ENCODE measurements around the gene TAOK3. TPM values are rescaled to one million over a fixed set of nuclear protein-coding genes. Genes with fewer than 3 reads are reported as not detected.
"Not testable (repeated sequence)": the region's sequence is repeated elsewhere in the genome, so short reads cannot be mapped to it uniquely, and the experiment has no call there.

TAOK3 gene
- total RNA-seq, 2 donors from 2014 or later = 58.4 to 58.5 TPM

DNA sequence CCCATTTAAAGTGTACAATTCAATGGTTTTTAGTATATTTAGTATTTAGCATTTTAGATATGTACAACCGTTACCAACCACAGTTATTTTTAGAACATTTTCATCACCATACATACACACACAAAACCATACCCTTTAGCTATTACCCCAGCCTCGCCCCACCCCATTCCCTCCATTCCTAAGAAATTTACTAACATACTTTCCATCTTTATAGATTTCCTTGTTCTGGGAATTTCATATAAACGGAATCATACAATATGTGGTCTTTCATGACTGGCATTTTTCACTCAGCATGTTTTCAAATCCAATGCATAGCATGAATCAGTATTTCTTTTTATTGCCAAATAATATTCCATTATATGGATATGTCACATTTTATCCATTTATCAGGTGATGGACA lies 101.5 kb downstream of the TAOK3 start:
- intact Hi-C loops (cut with DNase I, micrococcal nuclease) = no loop called here
- ATAC-seq = no peak

DNA sequence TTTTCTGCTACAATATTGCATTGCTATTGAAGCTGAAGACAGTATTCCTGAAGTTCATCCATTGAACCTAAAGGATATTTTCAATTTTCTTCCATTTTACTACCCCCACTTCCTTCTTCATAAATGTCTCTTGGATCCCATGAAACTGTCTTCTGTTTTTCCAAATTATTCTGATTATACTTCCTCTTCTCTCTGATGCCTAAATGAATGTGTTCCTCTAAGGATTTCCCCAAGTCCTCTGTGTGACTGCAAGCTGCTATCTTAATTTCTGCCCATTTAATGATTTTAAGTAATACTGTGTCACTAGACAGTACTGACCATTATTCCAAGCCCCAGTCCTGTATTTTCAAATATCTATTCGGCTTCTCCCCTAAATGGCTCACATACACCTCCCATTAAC lies 102.9 kb downstream of the TAOK3 start:
- intact Hi-C loops (cut with DNase I, micrococcal nuclease) = no loop called here
- no peak for DNase-seq
- no peak for ATAC-seq

More for the DNA sequence above, 101.5 kb downstream of the TAOK3 start:
- no peak for DNase-seq

DNA sequence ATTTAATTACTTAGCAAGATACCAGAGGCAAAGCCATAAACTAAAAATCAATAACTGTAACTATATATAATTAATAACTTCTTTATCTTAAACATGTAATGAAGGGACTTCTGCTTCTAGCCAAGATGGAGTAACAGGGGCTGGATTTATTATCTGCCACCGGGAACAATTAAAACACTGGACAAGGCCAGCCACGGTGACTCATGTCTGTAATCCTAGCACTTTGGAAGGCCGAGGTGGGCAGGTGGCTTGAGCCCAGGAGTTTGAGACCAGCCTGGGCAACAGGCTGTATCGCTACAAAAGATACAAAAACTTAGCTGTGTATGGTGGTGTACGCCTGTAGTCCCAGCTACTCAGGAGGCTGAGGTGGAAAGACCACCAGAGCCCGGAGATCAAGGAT lies 113.6 kb downstream of the TAOK3 start:
- no peak for DNase-seq
- no peak for ATAC-seq
- intact Hi-C loops (cut with DNase I, micrococcal nuclease) = no loop called here

DNA sequence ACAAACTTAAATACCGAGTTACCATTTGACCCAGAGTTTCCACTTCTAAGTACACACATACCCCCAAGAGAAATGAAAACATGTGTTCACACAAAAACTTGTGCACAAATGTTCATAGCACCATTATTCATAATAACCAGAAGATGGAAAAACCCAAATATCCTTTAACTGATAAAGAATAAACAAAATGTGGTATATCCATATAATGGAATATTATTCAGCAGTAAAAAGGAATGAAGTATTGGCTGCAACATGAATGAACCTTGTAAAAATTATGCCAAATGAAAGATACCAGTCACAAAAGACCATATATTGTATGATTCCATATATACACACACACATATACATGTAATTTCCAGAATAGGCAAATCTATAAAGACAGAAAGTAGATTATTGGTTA lies 116.4 kb downstream of the TAOK3 start:
- ATAC-seq = no peak
- intact Hi-C loops (cut with DNase I, micrococcal nuclease) = no loop called here
- no peak for DNase-seq

DNA sequence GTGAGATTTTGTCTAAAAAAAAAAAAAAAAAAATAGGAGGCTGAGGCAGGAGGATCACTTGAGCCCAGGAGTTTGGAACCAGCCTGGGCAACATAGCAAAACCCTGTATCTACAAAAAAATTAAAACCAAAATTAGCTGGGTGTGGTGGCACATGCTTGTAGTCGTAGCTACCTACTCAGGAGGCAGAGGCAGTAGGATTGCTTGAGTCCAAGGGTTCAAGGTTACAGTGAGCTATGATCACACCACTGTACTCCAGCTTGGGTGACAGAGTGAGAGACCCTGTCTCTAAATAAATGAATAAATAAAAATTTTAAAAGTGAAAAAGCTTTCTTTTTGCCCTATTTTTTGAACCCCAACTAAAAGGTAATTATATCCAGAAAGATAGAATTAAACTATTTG lies 123.2 kb downstream of the TAOK3 start:
- peak; percentile 58 for ATAC-seq
- DNase-seq = no peak
- intact Hi-C loops (cut with DNase I, micrococcal nuclease) = no loop called here

DNA sequence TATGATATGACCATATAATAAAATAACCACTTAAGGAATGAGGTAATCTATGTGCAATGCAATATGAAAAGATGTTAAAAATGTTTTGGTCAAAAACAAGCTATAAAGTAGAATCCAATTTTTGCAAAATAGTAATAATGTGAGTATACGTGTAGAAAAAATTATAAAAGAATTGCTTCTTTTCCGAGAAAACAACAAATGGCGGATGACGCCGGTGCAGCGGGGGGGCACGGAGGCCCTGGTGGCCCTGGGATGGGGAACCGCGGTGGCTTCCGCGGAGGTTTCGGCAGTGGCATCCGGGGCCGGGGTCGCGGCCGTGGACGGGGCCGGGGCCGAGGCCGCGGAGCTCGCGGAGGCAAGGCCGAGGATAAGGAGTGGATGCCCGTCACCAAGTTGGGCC lies 126.8 kb downstream of the TAOK3 start:
- DNase-seq; intact Hi-C loops (cut with DNase I, micrococcal nuclease); ATAC-seq: not testable (repeated sequence)

DNA sequence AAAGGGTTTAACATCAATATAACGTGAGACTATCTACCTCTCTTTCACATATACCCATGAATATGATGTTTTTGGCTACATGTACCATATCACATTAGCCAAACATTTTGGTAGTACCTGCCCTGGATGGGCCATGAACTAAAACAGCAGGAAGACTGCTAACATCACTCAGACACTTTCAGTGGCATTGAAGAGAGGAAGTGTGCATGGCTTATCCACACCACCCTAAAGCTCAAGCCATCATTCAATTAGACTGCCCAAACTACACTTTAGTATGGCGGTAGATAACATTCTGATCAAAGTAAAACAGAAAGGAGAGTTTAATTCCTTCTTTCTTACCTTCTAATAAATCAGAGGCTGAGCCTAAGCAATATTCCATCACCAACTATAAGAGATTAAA lies 133.8 kb downstream of the TAOK3 start:
- no peak for ATAC-seq
- DNase-seq = no peak
- intact Hi-C loops (cut with DNase I, micrococcal nuclease) = no loop called here

DNA sequence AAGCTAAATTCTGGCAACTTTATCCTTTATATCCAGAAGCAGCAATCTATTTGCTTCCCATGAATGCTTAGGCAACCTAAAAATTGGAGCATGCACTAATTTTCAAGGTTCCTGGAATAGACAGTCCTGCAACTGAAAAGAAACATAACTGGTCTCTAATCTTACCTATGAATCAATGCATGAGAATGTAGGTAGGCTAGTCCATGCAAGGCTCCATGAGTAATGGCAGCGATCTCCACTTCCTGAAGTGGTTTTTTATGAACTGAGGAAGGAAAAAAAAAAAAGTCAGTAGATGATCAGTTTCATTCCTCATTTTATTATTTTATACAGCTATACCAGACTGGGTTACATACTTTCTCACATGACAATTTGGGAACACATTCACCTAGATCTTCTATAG lies 134.8 kb downstream of the TAOK3 start:
- no peak for DNase-seq
- intact Hi-C loops (cut with DNase I, micrococcal nuclease) = no loop called here
- ATAC-seq = no peak

DNA sequence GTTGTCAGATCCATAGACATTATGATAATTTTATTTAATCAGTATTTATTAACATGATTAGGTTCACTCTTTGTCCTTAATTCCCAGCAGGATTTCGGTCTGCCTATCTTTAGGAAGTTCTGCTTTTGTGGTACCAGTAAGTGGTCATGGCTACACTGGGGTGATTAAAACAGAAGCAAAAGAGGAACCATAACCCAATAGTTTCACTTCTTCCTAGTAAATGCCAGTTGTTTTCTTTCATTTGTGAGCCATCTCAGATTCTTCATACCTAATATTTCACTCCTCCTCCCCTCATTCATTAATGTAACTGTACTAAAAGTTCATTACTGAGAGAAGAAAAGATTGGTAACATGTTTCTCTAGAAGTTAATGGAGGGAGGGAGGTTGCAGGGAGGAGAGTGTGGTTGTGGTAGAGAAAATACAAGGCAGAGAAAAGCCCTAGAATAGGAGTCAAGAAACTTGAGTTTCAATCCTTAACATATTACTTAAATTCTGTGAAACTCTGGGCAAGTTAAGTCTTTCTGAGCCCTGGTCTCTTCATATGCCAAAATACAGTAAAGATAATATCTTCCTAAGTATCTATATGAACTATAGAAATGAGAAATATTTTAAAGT lies 135.5 kb downstream of the TAOK3 start:
- no peak for DNase-seq
- ATAC-seq = no peak
- intact Hi-C loops (cut with DNase I, micrococcal nuclease) = no loop called here

DNA sequence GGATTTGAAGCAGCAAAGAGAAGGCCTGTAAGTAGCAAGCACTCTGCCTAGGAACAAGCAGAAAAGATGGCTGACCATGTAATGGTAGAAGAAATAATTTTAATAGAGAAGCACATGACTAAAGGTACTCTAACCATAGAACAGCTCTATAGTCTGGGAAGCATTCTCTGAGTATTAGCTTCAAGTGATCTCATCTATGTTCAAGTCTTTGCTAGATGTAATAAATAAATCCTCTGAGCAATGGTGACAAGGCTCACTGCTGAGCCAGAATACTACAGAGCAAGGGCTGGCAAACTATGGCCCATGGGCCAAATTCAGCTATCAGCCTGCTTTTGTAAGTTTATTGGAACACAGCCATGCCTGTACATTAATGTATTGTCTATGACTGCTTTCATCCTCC lies 152.0 kb downstream of the TAOK3 start:
- DNase-seq (no peak), ATAC-seq (no peak)
- intact Hi-C loops (cut with DNase I, micrococcal nuclease) = no loop called here

DNA sequence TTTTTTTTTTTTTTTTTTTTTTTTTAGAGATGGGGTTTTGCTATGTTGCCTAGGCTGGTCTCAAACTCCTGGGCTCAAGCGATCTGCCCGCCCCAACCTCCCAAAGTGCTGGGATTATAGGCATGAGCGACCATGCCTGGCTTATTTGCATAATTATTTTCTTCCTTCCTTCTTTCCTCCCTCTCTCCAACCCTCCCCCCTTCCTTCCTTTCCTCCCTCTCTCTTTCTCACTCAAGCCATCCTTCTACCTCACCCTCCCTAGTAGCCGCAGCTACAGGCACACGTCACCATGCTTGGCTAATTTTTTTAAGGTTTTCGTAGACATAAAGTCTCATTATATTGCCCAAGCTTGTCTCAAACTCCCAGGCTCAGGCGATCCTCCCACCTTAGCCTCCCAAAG lies 152.9 kb downstream of the TAOK3 start:
- no peak for DNase-seq
- ATAC-seq = no peak
- intact Hi-C loops (cut with DNase I, micrococcal nuclease) = no loop called here

DNA sequence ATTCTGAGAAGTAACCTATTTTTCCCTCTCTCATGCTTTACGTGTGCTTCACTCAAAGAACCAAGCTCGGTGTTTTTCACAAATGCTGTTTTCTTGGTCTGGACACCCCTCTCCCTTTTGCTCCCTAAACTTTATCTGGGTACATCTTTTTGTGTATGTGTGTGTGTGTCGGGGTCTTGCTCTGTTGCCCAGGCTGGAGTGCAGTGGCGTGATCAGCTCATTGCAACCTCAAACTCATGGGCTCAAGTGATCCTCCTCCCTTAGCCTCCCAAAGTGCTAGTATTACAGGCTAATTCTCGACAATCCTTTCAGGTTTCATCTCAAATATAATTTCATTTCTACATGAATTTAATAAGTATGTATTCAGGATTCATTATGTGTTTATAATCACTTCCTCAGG lies 153.6 kb downstream of the TAOK3 start:
- ATAC-seq (no peak), DNase-seq (no peak)
- intact Hi-C loops (cut with DNase I, micrococcal nuclease) = no loop called here

DNA sequence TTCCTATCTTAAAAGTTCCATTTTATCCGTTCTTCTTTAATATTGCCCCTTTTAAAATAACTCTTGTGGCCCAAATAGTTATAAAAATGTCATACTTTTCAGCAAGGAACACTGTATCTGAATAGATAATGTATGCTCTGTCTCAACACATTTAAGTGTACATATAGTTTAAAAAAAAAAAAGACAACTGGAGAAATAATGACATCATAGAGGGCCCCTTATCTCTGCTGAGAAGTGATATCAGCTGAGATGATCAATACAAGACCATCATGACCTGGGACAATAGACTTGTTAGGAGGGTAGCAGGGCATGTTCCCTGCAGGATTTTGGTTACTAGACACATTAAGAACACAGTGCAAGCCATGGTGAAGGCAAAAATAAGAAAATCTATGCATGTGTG lies 159.3 kb downstream of the TAOK3 start:
- intact Hi-C loops (cut with DNase I, micrococcal nuclease) = no loop called here
- DNase-seq (no peak), ATAC-seq (no peak)

DNA sequence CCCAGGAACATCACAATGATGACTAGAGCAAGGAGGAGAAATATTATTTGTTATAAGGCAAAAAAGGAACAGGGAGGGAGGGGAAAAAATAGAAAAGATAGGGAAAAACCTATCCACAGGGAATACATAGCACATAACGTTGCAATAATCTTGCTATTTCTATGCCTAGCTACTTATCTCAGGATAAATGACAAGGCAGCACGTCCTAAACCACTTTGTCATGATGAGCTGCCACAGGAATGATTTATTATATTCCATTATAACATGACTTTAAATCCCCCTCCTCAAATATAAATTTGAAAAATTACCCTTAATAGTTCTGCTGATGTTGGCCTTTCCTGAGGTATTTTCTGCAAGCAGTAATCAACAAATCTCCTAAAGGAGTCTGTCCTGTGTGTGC lies 160.1 kb downstream of the TAOK3 start:
- ATAC-seq = no peak
- no peak for DNase-seq
- intact Hi-C loops (cut with DNase I, micrococcal nuclease) = no loop called here

DNA sequence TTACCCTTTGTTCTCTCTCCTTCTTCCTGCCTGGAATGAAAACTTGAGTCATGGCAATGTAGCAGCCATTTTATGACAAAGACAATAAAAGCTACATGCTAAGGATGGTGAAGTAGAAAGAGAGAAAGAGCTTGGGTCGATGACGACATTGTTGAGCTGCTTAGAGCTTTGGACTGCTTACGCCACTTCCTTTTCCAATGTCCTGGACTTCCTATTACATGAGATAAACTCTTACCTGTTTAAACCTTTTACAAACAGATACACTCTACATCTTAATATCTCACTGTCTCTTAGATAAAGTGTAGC lies 166.6 kb downstream of the TAOK3 start:
- ATAC-seq = peak; percentile 93
- DNase-seq = no peak
- intact Hi-C loops (cut with DNase I, micrococcal nuclease) = no loop called here

DNA sequence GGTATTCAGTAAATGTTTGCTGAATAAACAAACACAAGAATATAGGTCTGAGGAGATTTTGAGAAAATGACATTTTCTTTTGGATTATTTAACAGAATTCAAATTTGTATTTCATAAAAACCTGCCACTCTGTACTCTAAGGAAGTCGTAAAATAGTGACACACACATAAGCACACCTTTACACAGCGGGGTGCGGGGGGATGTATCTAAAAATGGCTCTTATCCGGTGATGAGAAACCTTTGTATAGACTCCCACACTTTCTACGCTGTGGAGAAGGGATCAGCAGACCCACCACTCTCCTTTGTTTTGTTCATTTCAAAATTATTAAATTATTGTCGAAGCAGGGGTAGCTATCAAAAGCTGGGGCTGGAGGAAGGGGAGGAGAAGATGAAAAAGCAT lies 178.7 kb downstream of the TAOK3 start:
- ATAC-seq (no peak), DNase-seq (no peak)
- intact Hi-C loops (cut with DNase I, micrococcal nuclease) = no loop called here

DNA sequence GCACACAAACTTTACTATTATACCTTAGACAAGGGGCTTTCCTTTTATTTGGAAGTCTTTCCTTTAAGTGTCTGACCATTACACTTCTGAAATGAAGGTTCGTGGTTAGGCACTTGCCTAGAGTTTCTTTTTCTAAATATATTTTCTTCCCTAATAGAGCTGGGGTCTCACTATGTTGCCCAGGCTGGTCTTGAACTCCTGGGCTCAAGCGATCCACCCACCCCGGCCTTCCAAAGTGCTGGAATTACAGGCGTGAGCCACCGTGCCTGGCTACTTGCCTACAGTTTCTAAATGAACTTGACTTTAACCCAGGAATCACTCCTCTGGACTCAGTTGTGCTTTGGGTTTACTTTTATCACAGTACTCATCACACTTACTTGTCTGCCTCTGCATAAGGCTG lies 179.2 kb downstream of the TAOK3 start:
- intact Hi-C loops (cut with DNase I, micrococcal nuclease) = no loop called here
- ATAC-seq (no peak), DNase-seq (no peak)

DNA sequence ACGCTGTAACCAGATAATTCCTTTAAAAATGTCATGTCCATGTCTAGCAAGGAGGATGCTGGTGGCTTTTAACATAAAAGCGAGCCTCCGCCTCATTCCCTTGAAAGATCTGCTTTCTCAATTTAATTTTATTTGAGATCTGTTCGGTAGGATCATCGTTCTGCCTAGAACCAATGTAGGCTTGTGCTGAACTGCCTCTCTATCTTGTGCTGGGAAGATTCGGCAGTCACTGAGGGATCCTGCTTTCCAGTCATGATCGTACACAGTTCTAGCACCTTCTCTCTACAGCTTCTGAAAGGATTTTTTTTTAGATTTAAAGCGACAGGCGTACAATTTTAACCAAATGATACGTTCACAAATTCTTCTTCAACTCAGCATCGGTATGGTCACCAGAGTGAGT lies 182.4 kb downstream of the TAOK3 start:
- no peak for ATAC-seq
- intact Hi-C loops (cut with DNase I, micrococcal nuclease) = no loop called here
- no peak for DNase-seq

DNA sequence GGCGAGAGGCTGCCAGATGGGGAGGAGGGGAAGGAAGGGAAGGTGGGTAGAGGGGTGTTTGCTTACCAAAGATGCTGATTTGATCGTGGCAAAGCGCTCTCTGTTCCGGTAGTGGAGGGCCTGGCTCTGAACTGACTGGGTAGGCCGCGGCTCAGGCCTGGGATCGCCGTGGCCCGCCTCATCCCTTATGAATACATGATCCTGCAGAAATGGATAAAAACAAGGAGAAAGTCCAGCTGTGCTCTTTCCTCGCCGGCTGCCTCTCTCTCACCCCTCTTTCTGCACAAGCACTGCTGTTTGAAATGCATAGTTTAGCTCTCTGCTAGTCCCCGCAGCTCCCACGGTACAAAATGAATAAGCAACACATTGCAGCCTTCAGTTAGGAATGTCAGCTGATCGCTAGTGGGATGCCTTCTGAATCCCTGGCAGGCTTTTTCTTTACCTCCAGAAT lies 182.9 kb downstream of the TAOK3 start:
- intact Hi-C loops (cut with DNase I, micrococcal nuclease) = loop anchor here in 1 of 2 donors (10.0 kb wide), 1 partner anchor 185 kb away; the partner anchor contains the start of genes SUDS3 and TAOK3
- DNase-seq = no peak
- ATAC-seq = no peak

DNA sequence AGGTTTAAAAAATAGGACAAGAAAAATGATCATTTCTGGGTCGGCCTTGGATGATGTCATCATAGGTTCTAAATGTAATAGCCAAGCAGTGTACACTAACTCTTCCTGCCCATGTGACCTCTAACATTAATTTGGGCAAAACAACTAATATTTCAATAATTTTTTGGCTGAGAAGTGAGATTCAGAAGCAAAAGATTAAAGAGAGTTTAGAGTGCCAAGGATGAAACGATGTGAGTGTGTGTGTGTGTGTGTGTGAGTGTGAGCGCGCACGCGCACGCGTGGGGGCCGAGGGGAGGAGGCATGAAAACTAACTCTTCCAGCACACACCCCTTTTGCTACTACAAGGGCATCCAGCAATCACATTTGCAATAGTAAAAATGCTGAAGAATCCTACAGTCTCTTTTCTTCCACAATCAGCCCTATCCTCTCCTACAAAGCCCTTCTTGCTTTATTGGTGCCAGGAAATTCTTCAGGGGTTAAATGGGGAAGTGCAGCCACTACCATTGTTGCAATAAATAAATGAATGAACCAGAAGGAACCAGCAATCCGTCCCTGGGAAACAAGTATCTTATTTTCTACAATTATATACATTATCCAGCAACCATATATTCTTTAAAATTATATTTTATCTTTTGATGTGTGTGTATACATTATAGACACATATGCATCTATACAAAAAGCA lies 183.9 kb downstream of the TAOK3 start:
- intact Hi-C loops (cut with DNase I, micrococcal nuclease) = loop anchor here in 1 of 2 donors (10.0 kb wide), 1 partner anchor 186 kb away; the partner anchor contains the start of genes SUDS3 and TAOK3
- DNase-seq (peak in 1 of 2 donors; percentile 12), ATAC-seq (no peak)

Data from left colon (tissue), 2 donors.